Calu3 (cell line): Measurements from ENCODE around the gene OAS2. TPM values are rescaled to one million over a fixed set of nuclear protein-coding genes. Genes with fewer than 3 reads are reported as not detected.

Source experiments
- BruUV-seq: library from RNA; stranded (reverse); fragments of 400-500 nt; replicated peaks from 2 replicates; lab custom pipeline; 2021; lab: Mats Ljungman, UMichigan
- CTCF ChIA-PET: fragments of 300-600 bp; sonication (Branson Sonifier 250); formaldehyde crosslinking; loops from one replicate; lab custom pipeline; 2022; ENCODE audit warnings: antibody characterized with exemption; lab: Charles Lee
- DNase-seq: peaks from one replicate; pipeline ENCODE4 v3.0.0; 2022
- H3K27ac Mint-ChIP-seq: one replicate; pipeline ENCODE4 v1.8.0; 2022; ENCODE audit warnings: mixed read lengths; ENCODE audit not compliant: unreplicated experiment
- H3K27me3 Mint-ChIP-seq: one replicate; pipeline ENCODE4 v1.8.0; 2022; ENCODE audit warnings: mixed read lengths; ENCODE audit not compliant: unreplicated experiment
- H3K36me3 Mint-ChIP-seq: one replicate; pipeline ENCODE4 v1.8.0; 2022; ENCODE audit warnings: mild to moderate bottlenecking, moderate library complexity, mixed read lengths; ENCODE audit not compliant: insufficient read depth, unreplicated experiment
- H3K4me1 Mint-ChIP-seq: one replicate; pipeline ENCODE4 v1.8.0; 2022; ENCODE audit warnings: mild to moderate bottlenecking, low read depth, mixed read lengths; ENCODE audit not compliant: unreplicated experiment
- H3K4me3 Mint-ChIP-seq: one replicate; pipeline ENCODE4 v1.8.0; 2022; ENCODE audit warnings: mild to moderate bottlenecking, low read depth, moderate library complexity, mixed read lengths; ENCODE audit not compliant: unreplicated experiment
- H3K9me3 Mint-ChIP-seq: one replicate; pipeline ENCODE4 v1.8.0; 2022; ENCODE audit warnings: low read depth, mixed read lengths; ENCODE audit not compliant: unreplicated experiment
- CTCF ChIP-seq: fragments of 200-600 bp; IDR thresholded peaks from one replicate; pipeline ENCODE4 v1.8.0; 2022; ENCODE audit warnings: antibody characterized with exemption; ENCODE audit not compliant: unreplicated experiment
- intact Hi-C: fragments of 100-400 bp; cut with micrococcal nuclease; formaldehyde crosslinking; loops from one replicate; pipeline ENCODE4 v1.10.0; 2022; ENCODE audit not compliant: unreplicated experiment
- total RNA-seq: library from RNA; stranded (reverse); gene quantifications from 2 replicates; pipeline ENCODE4 v1.2.3, GENCODE V29; 2022

The OAS2 gene
- total RNA-seq, 1 experiment from 2014 or later = 58.1 TPM

GRCh38 chr12:112946236-112947000, 31.9 kb upstream of the OAS2 start:
- BruUV-seq = no TSS peak
- CTCF ChIA-PET = interaction anchor here (0.5 kb wide), 1 partner anchor 298 kb away, joined by 3 read pairs; no protein-coding TSS in a partner anchor
- Mint-ChIP-seq H3K27me3 (no peaks in the 10 kb centered on the region), H3K4me3 (no peak overlapping the region), H3K4me1 (no peaks in the 10 kb centered on the region), H3K36me3 (peaks cover 4% of the 10 kb centered on the region), H3K9me3 (no peaks in the 10 kb centered on the region), H3K27ac (no peak overlapping the region)
- no peak for DNase-seq
- intact Hi-C loops = no loop called here
- no peak for TF ChIP-seq CTCF

GRCh38 chr12:112947314-112947713, 31.0 kb upstream of the OAS2 start:
- no peak for DNase-seq
- CTCF ChIA-PET = interaction anchor here (0.5 kb wide), 1 partner anchor 299 kb away, joined by 3 read pairs; no protein-coding TSS in a partner anchor
- Mint-ChIP-seq H3K4me3 (no peak overlapping the region), H3K9me3 (no peaks in the 10 kb centered on the region), H3K4me1 (no peaks in the 10 kb centered on the region), H3K27ac (no peak overlapping the region), H3K27me3 (no peaks in the 10 kb centered on the region), H3K36me3 (peaks cover 4% of the 10 kb centered on the region)
- BruUV-seq = no TSS peak
- TF ChIP-seq CTCF = no peak
- intact Hi-C loops = no loop called here

GRCh38 chr12:112947761-112948160, 30.6 kb upstream of the OAS2 start:
- no peak overlapping the region for H3K4me3 Mint-ChIP-seq
- H3K9me3 Mint-ChIP-seq = no peaks in the 10 kb centered on the region
- H3K36me3 Mint-ChIP-seq = peaks cover 4% of the 10 kb centered on the region
- BruUV-seq = no TSS peak
- DNase-seq = no peak
- H3K4me1 Mint-ChIP-seq = no peaks in the 10 kb centered on the region
- intact Hi-C loops = no loop called here
- TF ChIP-seq CTCF = no peak
- H3K27me3 Mint-ChIP-seq = no peaks in the 10 kb centered on the region
- H3K27ac Mint-ChIP-seq = no peak overlapping the region
- CTCF ChIA-PET = no interaction called here

DNA sequence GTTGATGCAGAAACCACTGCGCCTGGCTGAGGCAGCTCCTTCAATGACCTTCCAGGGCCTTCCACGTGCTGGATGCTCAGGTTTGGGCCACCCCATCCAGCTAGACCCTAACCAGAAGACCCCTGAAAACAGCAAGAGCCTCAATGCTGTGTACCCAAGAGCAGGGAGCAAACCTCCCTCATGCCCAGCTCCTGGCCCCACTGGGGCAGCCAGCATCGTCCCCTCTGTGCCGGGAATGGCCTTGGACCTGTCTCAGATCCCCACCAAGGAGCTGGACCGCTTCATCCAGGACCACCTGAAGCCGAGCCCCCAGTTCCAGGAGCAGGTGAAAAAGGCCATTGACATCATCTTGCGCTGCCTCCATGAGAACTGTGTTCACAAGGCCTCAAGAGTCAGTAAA, 29.5 kb upstream of the OAS2 start:
- no peak overlapping the region for H3K27ac Mint-ChIP-seq
- TF ChIP-seq CTCF = no peak
- H3K27me3 Mint-ChIP-seq = no peaks in the 10 kb centered on the region
- CTCF ChIA-PET = interaction anchor here (0.6 to 1.7 kb wide), 2 partner anchors 11 to 1288 kb away, joined by 3 to 6 read pairs; partner anchors contain the start of gene OAS3
- H3K4me3 Mint-ChIP-seq = no peak overlapping the region
- no peaks in the 10 kb centered on the region for H3K4me1 Mint-ChIP-seq
- DNase-seq = no peak
- no TSS peak for BruUV-seq
- intact Hi-C loops = no loop called here
- peaks cover 4% of the 10 kb centered on the region for H3K36me3 Mint-ChIP-seq
- no peaks in the 10 kb centered on the region for H3K9me3 Mint-ChIP-seq
